SH-SY5Y (cell line): ENCODE measurements around the gene KLHDC4.

ENCODE experiments used
- GATA2 ChIP-seq: IDR thresholded peaks from 2 replicates; pipeline ENCODE4 v1.6.1; 2011; ENCODE audit warnings: mild to moderate bottlenecking, low read depth, low read length
- GATA3 ChIP-seq: IDR thresholded peaks from 2 replicates; pipeline ENCODE4 v1.6.1; 2011; ENCODE audit warnings: low read depth, mild to moderate bottlenecking, low read length, moderate library complexity

The KLHDC4 gene

DNA sequence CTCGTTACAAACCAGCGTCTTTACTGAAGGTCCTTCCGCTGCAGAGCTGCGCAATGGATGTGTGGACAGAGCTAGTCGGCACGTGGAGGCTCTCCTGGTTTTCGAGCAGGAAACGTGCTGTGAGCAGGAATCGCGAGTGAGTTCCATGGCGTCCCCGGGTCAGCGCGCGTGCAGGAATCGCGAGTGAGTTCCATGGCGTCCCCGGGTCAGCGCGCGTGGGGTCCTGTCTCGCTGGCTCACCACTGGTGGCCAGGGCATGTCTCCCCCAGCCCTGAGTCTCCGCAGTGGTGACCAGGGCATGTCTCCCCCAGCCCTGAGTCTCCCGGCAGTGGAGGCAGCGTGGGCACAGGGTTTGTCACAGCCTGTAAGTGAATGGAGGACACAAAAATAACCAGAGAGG is 62.7 kb downstream of the KLHDC4 start:
- TF ChIP-seq GATA3: no peak
- no peak for TF ChIP-seq GATA2

DNA sequence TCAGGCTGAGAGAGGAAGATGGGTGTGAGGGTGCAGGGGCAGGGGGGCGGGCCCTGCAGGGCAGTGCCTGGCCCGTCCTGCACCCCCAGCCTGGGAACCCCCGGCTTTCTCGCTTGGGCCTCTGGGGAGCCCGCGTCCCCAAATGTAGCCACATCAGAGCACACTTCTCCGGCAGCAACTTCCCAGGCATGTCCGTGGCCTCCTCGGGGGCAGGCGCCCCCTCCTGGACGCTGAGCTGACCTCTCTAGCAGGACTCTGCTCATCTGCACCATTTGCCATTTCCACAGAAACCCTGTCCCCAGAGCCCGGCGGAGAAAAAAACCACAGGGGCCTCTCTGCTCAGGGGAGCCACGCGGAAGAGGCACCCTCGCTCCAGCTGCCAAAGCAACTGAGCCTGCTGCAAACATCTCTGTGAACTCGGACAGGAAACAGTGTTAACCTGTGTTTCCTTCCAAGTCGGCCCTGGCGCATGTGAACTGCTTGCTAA is 63.4 kb downstream of the KLHDC4 start:
- TF ChIP-seq GATA3: no peak
- no peak for TF ChIP-seq GATA2

DNA sequence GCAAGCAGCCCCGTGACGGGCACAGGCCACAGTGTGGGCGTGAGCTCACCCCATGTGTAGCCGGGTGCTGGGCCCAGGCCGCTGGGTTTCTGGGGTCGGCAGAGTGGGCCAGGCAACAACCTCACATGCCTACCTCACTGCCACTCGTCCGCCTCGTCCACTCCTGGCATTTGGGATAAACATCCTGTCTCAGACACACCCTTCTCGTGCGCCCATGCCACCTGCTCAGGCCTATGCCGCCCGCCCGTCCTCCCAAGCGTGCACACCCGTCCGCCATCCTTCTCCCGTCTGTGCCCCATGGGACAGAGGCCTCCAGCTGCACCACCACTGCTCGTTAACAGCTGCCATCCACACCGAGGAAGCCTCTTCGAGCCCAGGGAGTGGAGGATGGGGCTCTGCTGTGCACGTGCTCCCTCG is 64.3 kb downstream of the KLHDC4 start:
- TF ChIP-seq GATA3 (no peak), GATA2 (no peak)

DNA sequence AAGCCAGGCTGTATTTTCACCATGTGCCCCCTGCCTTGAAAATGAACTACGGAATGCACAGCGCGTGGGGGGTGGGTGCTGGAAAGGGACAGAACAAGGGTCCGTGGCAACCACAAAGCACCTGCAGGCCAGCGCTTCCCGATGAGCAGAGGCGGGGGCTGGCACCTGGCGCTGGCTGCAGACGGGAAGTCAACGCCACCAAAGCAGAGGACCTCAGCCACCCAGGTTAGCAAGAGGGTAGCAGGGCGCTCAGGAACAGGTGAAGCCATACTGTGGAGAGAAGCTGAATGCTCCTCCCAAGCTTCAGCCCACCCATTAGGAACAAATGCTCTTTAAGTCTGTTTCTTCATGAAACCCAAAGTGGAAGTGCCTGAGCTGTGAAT is 64.7 kb downstream of the KLHDC4 start:
- TF ChIP-seq GATA3: no peak
- no peak for TF ChIP-seq GATA2

DNA sequence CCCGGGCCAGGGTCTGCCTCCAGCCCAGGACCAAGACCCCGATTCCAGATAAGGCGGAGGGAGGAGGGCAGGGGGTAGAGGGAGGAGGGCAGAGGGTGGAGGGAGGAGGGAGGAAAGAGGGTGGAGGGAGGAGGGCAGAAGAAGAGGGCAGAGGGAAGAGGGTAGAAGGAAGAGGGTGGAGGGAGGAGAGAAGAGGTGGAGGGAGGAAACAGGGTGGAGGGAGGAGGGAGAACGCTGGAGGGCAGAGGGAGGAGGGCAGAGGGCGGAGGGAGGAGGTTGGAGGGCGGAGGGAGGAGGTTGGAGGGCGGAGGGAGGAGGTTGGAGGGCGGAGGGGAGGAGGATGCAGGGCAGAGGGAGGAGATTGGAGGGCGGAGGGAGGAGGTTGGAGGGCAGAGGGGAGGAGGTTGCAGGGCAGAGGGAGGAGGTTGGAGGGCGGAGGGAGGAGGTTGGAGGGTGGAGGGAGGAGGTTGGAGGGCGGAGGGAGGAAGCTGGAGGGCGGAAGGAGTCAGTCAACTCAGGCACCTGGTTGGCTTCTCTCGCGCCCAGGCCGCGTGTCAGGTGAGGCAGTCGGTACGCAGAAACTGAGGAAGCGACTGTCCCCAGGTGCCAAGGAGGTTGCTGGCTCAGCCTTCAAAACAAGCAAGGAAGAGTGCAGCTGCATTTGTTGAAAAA is 65.2 kb downstream of the KLHDC4 start:
- TF ChIP-seq GATA3 (no peak), GATA2 (no peak)

DNA sequence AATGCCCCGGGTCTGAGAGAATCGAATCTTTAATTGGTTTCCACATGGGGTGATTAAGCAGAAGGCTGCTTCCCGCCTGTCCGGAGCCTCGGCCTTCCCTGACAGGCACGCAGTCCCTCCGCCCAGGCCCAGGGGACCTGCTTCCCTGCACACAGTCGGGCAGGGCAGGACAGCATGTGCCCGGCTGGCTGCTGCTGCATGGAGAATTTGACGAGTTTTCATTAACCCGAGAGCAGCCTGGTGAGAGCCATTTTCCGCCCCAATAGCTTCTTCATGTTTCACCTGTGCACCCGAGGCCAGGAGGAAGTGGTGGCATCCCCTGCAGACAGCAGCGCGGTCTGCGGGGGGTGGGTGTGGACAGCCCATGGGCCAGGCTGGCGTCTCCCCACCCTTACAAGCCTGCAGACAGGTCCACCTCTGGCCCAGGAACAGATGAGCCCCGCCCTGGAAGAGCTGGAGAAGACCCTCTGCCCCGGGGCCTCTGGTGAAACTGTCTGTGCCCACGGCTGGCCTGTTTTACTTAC is 67.0 kb downstream of the KLHDC4 start:
- TF ChIP-seq GATA2 (no peak), GATA3 (no peak)

DNA sequence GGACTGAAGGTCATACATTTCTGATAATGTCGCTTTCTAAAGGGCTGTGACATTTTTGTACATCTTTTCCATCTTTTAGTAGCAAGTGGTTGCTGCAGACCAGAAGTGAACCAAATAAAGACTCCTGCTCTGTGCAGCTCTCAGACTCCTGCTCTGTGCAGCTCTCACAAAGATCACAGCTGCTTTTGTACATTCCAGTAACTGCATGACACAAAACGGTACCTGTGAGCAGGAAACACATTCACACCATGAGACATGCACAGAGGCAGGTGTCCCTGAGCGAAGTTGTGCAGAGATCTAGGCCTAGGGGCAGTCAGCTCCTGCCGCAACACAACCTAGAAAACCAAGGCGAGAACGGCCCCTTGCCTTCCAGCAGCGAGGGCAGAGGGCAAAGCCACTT is 67.5 kb downstream of the KLHDC4 start:
- no peak for TF ChIP-seq GATA2
- TF ChIP-seq GATA3: no peak

DNA sequence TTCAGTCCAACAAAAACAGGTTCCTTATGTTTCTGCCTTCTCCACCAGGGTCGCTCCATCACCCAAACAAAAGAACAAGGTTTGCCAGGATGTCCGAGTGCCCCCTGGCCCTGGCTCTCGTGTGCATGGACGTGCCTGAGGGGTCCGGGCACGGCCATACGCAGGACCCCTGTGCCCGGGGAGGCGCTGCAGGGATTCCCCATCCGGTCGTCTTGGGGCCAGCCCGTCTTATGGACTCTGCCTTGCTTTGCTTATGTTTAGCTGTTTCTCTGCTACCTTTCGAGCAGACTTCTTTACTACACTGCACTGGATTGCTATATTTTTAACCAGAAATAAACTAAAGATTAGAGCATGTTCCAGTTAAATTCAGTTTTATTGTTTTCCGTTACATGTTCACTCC is 68.0 kb downstream of the KLHDC4 start:
- TF ChIP-seq GATA2: no peak

DNA sequence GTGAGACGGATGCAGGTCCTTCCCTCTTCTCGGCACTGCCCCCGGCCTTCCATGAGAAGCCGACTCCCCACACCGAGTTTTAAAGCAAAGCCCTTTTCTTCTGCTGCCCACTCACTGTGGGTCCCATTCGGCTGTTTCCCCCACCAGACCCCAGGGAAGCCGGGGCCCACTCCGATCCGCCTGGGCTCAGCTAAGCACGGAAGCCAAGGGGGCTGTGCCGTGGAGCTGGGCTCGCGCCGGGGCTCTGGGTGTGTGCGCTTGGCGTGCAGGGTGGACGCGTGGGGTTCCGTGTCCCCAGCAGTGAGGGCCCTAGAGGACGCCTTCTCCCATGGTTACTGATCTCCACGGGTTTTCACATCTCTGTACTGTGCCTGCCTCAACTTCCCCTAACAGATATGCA is 68.5 kb downstream of the KLHDC4 start:
- TF ChIP-seq GATA2: no peak
- TF ChIP-seq GATA3: no peak

DNA sequence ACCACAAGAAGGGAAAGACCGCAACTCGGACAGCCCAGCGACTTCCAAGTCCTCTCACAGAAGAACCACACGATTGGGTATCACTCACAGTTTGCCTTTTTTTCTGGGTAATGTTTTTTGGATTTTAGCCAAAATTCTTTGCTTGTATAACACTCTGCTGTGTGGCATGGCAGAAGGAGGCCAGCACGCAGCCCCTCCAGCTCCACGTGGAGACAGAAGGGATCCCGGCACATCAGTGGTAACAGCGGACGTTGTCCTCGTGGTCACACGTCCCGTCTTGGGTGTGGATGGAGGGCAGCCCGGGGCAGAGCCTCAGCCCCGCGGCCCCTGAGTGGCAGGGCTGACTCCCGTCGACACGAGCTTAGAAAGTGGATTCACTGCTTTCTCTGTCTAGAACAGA is 69.1 kb downstream of the KLHDC4 start:
- TF ChIP-seq GATA2: no peak
- no peak for TF ChIP-seq GATA3

DNA sequence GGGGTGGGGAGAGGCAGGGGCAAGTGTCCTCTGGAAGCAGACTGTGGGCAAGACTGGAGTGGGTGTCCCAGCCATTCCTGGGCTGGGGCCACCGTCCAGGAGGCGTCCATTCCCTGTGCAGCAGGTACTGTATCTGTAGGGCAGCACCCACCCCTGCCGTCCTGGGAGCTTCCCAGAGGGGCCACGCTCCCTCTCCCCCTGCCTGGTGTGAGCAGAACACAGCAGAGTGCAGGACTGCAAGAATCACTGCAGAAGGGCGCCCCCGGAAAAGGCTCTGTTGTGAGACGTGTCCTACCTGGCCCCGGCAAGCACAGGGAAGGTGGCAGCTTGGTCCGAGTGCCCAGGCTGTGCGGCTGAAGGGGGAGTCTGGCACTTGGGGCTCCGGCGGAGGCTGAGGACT is 70.3 kb downstream of the KLHDC4 start:
- TF ChIP-seq GATA3 (no peak), GATA2 (no peak)

DNA sequence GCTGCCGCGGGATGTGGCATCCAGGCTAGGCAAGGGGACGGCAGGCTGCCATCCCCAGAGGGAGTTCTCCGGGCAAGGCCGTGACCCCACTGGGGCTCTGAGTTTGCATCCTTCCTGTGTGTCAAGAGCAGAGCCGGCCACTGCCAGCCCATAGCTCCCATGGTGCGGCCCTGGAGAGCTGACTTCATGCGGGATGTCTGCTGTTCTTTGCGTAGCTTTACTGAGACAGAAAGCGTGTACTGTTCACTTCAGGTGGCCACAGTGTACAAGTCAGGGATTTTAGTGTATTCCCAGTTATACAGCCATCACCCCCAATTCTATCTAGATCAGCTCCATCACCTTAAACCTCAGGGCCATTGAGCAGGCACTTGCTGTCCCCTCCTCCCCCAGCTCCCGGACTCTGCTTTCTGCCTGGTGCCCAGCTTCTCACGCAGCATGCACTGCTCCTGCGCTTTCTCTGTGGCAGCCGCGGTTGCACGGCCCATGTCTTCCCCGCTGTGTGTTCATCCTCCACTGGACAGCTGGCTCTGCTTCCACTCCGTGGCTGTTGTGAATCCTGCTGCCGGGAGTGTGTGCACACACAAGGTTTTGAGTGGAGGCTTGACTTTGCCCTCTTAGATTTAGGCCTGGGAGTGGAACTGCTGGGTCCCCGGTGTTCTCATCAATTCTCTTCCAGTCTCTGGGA is 71.2 kb downstream of the KLHDC4 start:
- TF ChIP-seq GATA3 (no peak), GATA2 (no peak)

DNA sequence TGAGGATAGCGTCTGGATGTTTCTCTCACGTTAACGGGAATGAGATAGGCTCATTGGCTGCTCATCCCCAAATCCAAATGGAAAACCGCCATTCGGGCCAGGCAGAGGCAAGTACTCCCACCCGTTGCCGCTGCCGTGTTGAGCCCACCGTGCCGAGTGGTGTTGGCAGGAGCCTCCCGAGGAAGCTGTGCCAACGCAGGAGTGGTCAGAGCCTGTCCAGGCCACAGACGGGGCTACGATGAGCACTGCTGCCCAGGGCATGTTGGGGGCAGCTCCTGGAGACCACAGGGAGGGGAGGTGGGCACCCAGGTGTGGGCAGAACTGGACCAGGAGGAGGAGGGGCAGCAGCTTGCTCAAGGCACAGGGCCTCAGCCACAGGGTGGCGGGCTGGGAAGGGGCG is 72.0 kb downstream of the KLHDC4 start:
- TF ChIP-seq GATA3 (no peak), GATA2 (no peak)

DNA sequence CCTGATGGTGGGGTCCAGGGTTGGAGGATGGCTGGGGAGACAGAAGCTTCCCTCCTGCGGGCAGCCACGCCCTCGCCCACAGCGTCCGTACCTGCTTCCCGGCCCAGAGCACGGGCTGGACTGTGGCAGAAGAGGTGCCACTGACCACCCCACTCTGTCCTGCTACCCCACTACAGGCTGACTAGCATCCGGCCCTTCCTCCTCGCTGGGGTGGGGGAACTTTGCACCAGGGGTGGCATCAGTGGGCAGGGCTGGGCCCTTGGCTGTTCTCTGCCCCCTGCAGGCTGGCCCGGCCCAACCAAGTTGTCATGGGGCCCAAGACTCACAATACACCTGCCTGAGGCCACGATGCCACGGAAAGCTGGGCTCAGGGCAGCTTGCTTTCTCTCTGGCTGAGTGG is 73.0 kb downstream of the KLHDC4 start:
- no peak for TF ChIP-seq GATA2

DNA sequence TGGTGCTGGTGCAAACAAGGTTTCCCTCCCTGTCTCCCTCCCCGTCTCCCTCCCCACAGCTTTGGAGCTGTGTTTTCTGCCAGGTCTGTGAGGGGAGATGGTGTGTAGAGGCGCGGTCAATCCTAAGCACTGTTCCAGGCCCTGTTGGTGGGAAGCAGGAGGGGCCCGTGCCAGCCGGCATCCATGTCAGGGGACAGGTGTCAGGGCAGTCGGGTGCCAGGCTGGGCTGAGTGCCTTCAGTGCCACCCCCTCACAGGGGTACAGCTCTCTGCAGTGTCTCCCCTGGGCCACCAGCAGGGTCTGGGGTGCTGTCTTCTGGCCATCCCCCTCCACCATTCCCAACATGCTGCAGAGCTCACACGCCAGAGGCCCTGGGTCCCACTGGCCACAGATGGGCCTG is 73.6 kb downstream of the KLHDC4 start:
- no peak for TF ChIP-seq GATA2
- no peak for TF ChIP-seq GATA3

DNA sequence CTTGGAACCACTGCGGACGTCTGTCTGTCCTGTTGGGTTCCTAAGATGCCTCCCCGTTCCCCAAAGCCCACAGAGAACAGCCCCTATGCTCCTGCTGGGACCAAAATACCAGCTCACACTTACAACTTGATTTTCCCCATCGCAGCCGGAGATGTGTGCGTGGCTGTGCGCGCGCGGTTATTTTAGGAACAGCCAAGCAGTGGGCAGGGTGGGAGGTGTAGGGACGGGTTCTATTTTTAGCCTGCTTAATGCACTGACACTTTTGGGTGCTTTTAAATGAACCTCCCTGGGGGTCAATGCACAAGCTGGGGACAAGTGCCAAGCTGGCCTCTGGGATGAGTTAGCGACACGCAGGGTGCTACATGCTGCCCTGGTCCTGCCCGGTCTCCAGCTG is 74.1 kb downstream of the KLHDC4 start:
- TF ChIP-seq GATA2 (no peak), GATA3 (no peak)
